ENCODE results near the gene TSPO2. TPM values are rescaled to one million over a fixed set of nuclear protein-coding genes. Genes with fewer than 3 reads are reported as not detected.
A peak's percentile ranks its signal among the peaks of the same experiment; 100 is the strongest.

The TSPO2 gene
- total and polyA plus RNA-seq, 2 of the 13 experiments (the other 11 are each of a cell fraction or from before 2014, with no cell fraction given) = 0.55 TPM; not detected in 1

DNA sequence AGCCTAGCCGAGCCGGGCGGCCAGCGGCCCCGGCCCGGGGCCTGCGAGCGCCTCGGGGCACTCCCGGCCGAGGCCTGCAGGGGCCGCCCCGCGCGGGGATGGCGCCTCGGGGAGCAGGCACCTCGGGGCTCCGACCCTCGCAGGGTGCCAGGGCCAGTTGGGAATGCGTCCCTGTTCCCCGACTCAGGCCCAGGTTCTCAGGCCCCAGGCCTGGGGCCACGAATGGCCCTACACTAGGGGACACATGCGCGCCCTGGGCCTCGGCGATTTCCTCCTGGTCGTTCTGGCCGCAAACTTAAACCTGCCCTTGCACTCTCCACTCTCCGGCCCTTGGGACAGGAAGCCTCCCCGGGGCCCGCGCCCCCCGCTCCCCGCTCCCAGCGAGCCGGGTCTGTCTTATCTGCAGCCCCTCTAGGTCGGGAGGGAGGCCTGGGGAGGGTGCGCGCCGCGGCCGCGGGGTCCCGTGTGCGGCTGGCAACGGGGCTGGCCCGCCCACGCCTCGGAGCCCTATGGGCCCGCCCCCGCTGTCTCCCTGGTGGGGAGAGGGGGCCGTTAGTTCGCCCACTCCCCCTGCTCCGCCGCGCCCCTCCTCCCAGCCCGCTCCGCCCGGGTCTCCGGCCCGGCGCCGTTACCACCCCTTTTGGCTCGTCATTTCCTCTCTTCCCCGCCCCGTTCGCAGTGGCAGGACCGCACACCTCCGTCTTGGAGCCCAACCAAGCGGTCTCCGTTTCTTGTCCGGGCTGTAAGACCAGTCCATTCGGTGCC, 31.1 kb downstream of the TSPO2 start (continued):
- TF ChIP-seq KDM6A (CRISPR knock-in tag; IDR thresholded peaks at IDR 0.05; ENCODE audit: low read depth) (no peak), HMGXB4 (CRISPR knock-in tag; IDR thresholded peaks at IDR 0.05; ENCODE audit: borderline replicate concordance in 1 of 2, low read depth in 1 of 2) (peak; percentile 29 to 84; a peak in 3 of 4 replicates), NRL (CRISPR knock-in tag; IDR thresholded peaks at IDR 0.05; ENCODE audit: borderline replicate concordance) (0 out of 2 replicates have a peak, but pooled peaks have one; percentile 51), HNF4A (CRISPR knock-in tag; IDR thresholded peaks at IDR 0.05) (no peak; the same call in 1 of the 2 replicates), ZSCAN29 (CRISPR knock-in tag; conservative IDR thresholded peaks at IDR 0.05) (0 out of 2 replicates have a peak, but pooled peaks have one; percentile 13), ARID5B (CRISPR knock-in tag; IDR thresholded peaks at IDR 0.05) (no peak; the same call in 1 of the 2 replicates), ZNF451 (CRISPR knock-in tag; IDR thresholded peaks at IDR 0.05) (peak; percentile 45), MIXL1 (CRISPR knock-in tag; IDR thresholded peaks at IDR 0.05) (no peak), PCBP1 (IDR thresholded peaks at IDR 0.05; ENCODE audit: borderline replicate concordance, low read depth, low read length) (no peak), ZNF670 (CRISPR knock-in tag; IDR thresholded peaks at IDR 0.05; ENCODE audit: borderline replicate concordance) (peak; percentile 29; the same call in 1 of the 2 replicates), KLF6 (CRISPR knock-in tag; IDR thresholded peaks at IDR 0.05) (no peak), MED1 (CRISPR knock-in tag; IDR thresholded peaks at IDR 0.05) (peak; percentile 63; the same call in 1 of the 2 replicates), ZNF207 (IDR thresholded peaks at IDR 0.05; ENCODE audit: borderline replicate concordance) (no peak), ZNF749 (CRISPR knock-in tag; IDR thresholded peaks at IDR 0.05; ENCODE audit: borderline replicate concordance) (no peak), ZC3H13 (CRISPR knock-in tag; IDR thresholded peaks at IDR 0.05) (no peak)
- TF ChIP-seq, protein P1, sequence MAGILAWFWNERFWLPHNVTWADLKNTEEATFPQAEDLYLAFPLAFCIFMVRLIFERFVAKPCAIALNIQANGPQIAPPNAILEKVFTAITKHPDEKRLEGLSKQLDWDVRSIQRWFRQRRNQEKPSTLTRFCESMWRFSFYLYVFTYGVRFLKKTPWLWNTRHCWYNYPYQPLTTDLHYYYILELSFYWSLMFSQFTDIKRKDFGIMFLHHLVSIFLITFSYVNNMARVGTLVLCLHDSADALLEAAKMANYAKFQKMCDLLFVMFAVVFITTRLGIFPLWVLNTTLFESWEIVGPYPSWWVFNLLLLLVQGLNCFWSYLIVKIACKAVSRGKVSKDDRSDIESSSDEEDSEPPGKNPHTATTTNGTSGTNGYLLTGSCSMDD (CRISPR knock-in tag; IDR thresholded peaks at IDR 0.05) = peak; percentile 49; the same call in 1 of the 2 replicates
- TF ChIP-seq, protein P2, sequence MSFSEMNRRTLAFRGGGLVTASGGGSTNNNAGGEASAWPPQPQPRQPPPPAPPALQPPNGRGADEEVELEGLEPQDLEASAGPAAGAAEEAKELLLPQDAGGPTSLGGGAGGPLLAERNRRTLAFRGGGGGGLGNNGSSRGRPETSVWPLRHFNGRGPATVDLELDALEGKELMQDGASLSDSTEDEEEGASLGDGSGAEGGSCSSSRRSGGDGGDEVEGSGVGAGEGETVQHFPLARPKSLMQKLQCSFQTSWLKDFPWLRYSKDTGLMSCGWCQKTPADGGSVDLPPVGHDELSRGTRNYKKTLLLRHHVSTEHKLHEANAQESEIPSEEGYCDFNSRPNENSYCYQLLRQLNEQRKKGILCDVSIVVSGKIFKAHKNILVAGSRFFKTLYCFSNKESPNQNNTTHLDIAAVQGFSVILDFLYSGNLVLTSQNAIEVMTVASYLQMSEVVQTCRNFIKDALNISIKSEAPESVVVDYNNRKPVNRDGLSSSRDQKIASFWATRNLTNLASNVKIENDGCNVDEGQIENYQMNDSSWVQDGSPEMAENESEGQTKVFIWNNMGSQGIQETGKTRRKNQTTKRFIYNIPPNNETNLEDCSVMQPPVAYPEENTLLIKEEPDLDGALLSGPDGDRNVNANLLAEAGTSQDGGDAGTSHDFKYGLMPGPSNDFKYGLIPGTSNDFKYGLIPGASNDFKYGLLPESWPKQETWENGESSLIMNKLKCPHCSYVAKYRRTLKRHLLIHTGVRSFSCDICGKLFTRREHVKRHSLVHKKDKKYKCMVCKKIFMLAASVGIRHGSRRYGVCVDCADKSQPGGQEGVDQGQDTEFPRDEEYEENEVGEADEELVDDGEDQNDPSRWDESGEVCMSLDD (CRISPR knock-in tag; IDR thresholded peaks at IDR 0.05; ENCODE audit: borderline replicate concordance) = 0 out of 2 replicates have a peak, but pooled peaks have one; percentile 36
- TF ChIP-seq, protein P3, sequence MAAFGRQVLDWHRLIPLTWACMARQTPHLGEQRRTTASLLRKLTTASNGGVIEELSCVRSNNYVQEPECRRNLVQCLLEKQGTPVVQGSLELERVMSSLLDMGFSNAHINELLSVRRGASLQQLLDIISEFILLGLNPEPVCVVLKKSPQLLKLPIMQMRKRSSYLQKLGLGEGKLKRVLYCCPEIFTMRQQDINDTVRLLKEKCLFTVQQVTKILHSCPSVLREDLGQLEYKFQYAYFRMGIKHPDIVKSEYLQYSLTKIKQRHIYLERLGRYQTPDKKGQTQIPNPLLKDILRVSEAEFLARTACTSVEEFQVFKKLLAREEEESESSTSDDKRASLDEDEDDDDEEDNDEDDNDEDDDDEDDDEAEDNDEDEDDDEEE (CRISPR knock-in tag; IDR thresholded peaks at IDR 0.05) = peak; percentile 71; the same call in 1 of the 2 replicates

All from HepG2 (cell line).